ENCODE measurements around the gene FZD7.

Gene FZD7

DNA sequence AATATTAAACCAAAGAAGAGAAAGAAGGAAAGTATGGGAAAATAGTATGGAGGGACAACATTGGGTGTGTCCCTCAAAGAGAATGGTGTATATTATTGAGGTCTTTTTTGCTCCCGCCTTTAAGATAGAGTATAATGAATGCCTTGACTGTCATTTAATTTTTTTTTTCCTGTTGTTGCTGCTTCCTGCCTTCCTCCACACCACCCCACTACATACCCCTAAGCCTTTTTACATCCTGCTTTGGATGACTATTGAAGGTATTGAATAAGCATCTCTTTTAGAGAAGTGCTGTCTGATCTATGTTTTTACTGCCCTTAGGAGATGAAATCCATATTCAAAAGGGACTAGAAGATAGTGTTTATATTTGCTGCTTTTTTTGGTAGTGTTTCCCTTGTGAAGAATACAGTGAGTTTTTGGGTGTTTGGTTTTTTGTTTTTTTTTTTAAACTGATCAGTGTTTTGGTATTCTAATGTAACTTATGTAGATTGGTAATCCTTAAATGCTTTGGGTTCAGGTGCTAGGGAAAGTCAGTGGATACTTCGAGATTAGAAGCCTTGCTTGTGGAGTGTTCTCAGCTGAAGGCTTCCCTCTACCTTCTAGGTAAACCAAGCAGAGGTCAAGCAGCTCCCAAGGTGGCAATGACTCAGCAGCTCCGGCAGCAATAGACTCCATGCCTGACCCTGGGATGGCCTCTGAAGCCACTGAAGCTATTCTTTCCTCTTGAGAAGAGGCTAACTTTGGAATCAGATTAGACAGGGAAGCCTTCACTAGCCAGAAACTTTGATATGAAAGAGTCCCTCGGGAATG, 5.0 kb downstream of the FZD7 start:
- Mint-ChIP-seq H3K4me1 (peaks cover 3% of the 10 kb centered on the region), H3K36me3 (ENCODE audit: low read depth) (no peaks in the 10 kb centered on the region), H3K27me3 (peaks cover 38% of the 10 kb centered on the region), H3K27ac (no peak overlapping the region), H3K9me3 (no peaks in the 10 kb centered on the region), H3K4me3 (no peak overlapping the region)
- ATAC-seq: no peak
- no peak for DNase-seq

DNA sequence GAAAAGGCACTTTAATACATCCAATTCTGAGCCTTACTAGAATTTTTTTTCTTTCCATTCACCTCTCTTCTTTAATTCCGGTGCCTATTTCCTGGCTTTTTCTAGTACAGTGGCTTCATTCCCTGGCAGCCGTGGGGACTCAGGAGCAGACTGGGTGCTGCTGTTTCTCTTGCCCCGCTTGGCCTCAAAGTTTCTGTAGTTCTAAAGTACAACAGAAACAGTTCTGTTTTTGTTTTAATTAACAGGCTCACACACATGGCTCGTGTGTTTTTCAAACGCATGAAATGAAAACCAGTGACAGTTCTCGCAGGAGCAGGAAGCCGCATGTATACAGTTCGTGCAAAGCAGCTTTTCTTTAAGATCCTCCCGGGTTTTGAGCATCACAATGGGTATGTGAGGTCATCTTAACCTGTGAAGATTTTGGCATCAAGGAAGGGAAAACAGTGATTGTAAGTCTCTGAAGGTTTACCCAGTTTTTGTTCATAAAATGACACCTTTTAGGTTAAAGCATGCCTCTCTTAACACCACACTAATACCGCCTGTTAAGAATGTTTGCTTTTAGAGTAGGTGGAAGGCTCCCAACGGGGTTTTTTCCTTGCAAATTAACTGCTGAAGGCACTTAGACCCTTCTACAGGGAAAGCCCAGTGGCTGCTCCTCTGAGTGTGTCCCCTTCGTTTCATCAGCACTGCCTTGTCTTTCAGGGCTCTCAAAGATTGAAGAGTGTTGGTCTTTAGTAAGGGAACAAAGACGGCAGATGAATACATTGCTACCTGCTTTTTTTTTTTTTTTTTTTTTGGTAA, 5.8 kb downstream of the FZD7 start:
- Mint-ChIP-seq H3K4me3 (no peak overlapping the region), H3K36me3 (ENCODE audit: low read depth) (no peaks in the 10 kb centered on the region), H3K27me3 (peaks cover 37% of the 10 kb centered on the region), H3K9me3 (no peaks in the 10 kb centered on the region), H3K4me1 (peaks cover 3% of the 10 kb centered on the region), H3K27ac (no peak overlapping the region)
- ATAC-seq (no peak), DNase-seq (no peak)

DNA sequence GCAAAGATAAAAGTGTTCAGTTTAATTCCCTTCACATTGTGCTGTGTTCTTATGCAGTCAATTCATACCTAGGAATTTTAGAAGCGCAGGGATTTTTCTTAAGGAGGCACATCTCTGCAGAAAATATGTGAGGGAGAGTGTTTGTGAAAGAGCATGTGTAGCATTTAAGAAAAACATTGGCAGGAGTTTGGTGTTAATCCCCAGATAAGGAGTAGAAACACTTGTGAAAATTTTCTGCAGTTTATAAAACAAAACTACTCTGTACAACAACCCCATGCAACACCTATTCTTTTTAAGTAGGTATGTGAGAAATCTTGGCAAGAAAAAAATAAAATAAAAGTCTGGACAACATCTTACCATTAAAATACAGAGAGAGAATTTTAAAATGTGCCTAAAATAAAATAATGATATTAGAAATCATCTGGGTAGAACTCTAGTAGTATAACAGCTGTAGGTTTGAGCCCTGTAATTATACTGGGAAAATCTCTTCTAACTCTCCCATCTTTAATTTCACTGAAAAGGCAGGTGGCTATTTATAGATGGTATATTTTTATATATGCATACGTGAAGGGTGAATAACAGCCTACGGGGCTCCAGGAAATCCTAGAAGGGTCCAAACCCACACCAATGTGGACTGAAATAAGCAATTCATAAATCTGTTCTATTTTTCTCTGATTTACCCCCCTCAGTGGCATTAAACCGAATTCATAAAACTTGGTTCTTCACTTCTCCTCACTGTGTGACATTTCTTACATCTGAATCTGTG, 6.6 kb downstream of the FZD7 start:
- no peak for ATAC-seq
- H3K27me3 Mint-ChIP-seq: peaks cover 41% of the 10 kb centered on the region
- H3K27ac Mint-ChIP-seq: no peak overlapping the region
- H3K4me3 Mint-ChIP-seq: no peak overlapping the region
- no peak for DNase-seq
- no peaks in the 10 kb centered on the region for H3K4me1 Mint-ChIP-seq
- no peaks in the 10 kb centered on the region for H3K9me3 Mint-ChIP-seq
- H3K36me3 Mint-ChIP-seq (ENCODE audit: low read depth): no peaks in the 10 kb centered on the region

DNA sequence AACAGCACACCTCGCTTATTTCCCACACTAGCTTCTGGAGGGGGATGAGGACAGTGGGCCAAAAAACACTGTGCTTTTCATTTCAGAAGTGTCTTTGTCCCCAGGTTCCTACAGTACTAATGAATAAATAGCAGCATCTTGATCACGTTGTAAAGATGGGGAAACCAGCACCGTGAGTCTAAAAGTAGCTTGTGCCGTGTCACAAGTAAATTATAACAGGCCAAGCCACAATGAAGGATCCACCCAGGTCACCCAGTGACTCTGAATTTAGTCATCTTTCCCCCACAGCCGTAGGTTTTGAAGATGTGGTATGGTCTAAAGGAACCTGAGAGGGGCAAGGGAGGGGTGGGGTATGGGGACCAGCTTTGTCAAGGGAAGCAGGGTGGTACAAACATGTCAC, 8.8 kb downstream of the FZD7 start:
- Mint-ChIP-seq H3K27me3 (peaks cover 51% of the 10 kb centered on the region), H3K9me3 (no peaks in the 10 kb centered on the region), H3K4me3 (no peak overlapping the region), H3K27ac (no peak overlapping the region), H3K36me3 (ENCODE audit: low read depth) (no peaks in the 10 kb centered on the region), H3K4me1 (no peaks in the 10 kb centered on the region)
- no peak for ATAC-seq
- DNase-seq: no peak

DNA sequence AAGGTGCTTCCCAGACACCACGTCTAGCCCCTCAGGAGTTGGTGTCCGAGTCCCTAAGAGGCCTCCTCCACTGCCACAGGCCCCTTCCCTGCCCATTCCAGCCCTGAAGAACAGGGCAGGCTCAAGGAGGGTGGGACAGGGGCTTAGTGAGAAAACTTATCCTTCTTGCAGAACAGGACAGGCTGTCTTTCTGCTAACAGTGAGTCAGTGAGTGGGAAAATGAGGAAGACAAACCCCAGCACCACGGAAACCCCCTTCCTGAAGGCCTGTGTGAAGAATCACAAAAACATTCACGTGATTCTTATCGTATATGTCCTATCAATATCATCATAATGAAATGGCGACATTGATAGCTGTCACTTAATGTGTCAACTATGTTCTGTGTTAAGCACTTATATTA, 9.8 kb downstream of the FZD7 start:
- ATAC-seq: no peak
- no peaks in the 10 kb centered on the region for H3K4me1 Mint-ChIP-seq

DNA sequence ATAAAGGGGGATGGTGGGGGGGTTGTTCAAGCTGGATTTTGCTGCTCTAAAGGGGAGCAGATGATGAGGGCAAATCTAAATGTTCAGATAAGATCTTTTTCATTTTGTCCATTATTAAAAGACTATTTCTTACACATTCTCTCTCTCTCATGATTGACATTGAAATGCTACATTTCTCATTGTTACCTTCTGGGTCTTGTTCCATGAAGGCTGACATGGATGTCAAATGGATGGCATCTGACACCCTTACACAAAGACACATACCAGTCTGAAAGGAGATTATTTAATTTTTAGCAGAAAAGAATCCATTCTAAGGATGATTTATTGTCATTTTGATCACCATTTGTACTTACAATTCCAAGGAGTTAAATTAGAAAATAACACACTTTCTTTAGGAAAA, 11.1 kb downstream of the FZD7 start:
- Mint-ChIP-seq H3K27ac (no peak overlapping the region), H3K27me3 (peaks cover 33% of the 10 kb centered on the region)

More for the DNA sequence above, 9.8 kb downstream of the FZD7 start:
- no peak for DNase-seq
- H3K4me3 Mint-ChIP-seq: no peak overlapping the region
- no peaks in the 10 kb centered on the region for H3K36me3 Mint-ChIP-seq (ENCODE audit: low read depth)
- no peak overlapping the region for H3K27ac Mint-ChIP-seq
- H3K27me3 Mint-ChIP-seq: peaks cover 43% of the 10 kb centered on the region
- no peaks in the 10 kb centered on the region for H3K9me3 Mint-ChIP-seq

DNA sequence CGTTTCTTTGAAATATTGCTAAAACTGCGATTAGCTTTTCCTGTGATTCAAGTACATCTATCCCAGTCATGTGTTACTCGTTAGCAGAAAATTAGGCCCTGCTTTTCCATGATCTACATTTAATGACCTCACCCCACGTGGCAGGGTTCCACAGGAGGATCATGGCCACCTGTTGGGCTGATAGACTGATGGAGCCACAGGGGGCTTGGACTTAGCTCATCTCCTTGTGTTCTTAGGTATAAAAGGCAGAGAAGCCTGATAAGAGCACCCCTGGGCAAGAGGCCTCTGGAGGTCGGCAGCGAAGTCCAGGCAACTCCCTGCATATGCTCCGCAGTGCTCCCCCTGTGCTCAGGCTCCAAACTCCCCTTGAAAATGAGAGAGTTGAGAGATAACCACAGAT, 12.9 kb downstream of the FZD7 start:
- Mint-ChIP-seq H3K9me3 (no peaks in the 10 kb centered on the region), H3K4me1 (no peaks in the 10 kb centered on the region), H3K27ac (no peak overlapping the region), H3K4me3 (no peak overlapping the region), H3K36me3 (ENCODE audit: low read depth) (no peaks in the 10 kb centered on the region), H3K27me3 (peaks cover 22% of the 10 kb centered on the region)
- ATAC-seq: no peak
- no peak for DNase-seq

More for the DNA sequence above, 11.1 kb downstream of the FZD7 start:
- DNase-seq: no peak
- Mint-ChIP-seq H3K4me1 (no peaks in the 10 kb centered on the region), H3K36me3 (ENCODE audit: low read depth) (no peaks in the 10 kb centered on the region), H3K4me3 (no peak overlapping the region), H3K9me3 (no peaks in the 10 kb centered on the region)
- no peak for ATAC-seq

DNA sequence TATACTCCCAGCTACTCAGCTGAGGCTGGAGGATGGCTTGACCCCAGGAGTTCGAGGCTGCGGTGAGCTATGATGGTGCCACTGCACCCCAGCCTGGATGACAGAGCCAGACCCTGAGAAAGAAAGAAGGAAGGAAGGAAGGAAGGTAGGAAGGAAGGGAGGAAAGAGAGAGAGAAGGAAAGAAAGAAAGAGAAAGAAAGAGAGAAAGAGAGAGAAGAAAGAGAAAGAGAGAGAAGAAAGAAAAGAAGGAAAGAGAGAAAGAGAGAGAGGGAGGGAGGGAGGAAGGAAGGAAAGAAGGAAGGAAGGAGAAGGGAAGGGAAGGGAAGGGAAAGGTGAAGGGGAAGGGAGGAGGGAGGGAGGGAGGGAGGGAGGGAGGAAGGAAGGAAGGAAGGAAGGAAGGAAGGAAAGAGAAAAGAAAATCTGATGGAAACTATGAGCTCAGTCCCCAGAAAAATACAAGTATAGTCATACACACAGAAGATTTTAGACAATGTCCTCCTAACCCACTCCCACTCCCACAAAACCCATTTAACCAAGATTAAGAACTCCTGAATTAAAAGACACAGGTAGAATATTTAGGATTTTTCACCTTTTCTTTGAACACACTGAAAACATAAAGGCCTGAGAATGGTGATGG, 15.6 kb downstream of the FZD7 start:
- no peak for ATAC-seq
- no peak overlapping the region for H3K27ac Mint-ChIP-seq
- H3K4me1 Mint-ChIP-seq: no peaks in the 10 kb centered on the region
- no peak overlapping the region for H3K4me3 Mint-ChIP-seq
- no peaks in the 10 kb centered on the region for H3K9me3 Mint-ChIP-seq
- peaks cover 25% of the 10 kb centered on the region for H3K27me3 Mint-ChIP-seq
- no peaks in the 10 kb centered on the region for H3K36me3 Mint-ChIP-seq (ENCODE audit: low read depth)
- no peak for DNase-seq

DNA sequence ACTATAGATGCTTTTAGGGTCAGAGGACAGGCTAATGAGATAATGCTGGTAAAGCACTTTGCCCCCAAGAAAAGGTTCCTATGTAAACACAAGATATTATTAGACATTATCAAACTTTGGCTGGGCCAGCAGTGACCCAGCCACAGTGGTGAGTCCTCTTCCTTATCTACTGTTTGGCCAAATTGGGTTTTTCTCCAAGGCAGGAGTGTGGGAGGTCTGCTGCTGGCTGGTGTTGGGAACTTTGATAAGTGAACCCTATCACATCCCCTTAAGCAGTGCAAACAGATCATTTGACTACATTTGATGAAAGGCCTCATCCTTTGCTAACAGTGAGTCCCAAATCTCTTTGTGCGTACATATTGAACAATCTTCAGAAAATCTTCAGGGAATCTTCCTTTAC, 16.2 kb downstream of the FZD7 start:
- DNase-seq (no peak), ATAC-seq (no peak)
- Mint-ChIP-seq H3K36me3 (ENCODE audit: low read depth) (no peaks in the 10 kb centered on the region), H3K9me3 (no peaks in the 10 kb centered on the region), H3K27me3 (peaks cover 25% of the 10 kb centered on the region), H3K4me1 (no peaks in the 10 kb centered on the region), H3K4me3 (no peak overlapping the region), H3K27ac (no peak overlapping the region)

DNA sequence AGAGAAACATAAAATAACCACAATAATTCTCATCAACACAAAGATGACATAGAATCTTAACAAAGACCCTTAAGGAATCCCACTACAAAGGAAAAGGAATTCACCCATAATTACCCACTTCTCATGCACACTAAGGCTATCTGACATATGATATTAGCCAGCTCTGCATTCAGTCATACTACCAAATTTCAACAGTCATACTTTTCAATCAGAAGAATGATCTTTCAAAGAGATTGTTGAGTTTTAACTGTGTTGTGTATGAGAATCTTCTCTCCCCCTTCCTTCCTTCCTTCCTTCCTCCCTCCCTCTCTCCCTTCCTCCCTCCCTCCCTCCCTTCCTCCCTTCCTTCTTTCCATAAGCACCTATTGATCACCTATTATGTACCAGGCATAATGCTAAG, 17.0 kb downstream of the FZD7 start:
- Mint-ChIP-seq H3K4me3 (no peak overlapping the region), H3K36me3 (ENCODE audit: low read depth) (no peaks in the 10 kb centered on the region), H3K4me1 (no peaks in the 10 kb centered on the region), H3K27ac (no peak overlapping the region), H3K27me3 (peaks cover 26% of the 10 kb centered on the region), H3K9me3 (no peaks in the 10 kb centered on the region)
- no peak for ATAC-seq
- no peak for DNase-seq

DNA sequence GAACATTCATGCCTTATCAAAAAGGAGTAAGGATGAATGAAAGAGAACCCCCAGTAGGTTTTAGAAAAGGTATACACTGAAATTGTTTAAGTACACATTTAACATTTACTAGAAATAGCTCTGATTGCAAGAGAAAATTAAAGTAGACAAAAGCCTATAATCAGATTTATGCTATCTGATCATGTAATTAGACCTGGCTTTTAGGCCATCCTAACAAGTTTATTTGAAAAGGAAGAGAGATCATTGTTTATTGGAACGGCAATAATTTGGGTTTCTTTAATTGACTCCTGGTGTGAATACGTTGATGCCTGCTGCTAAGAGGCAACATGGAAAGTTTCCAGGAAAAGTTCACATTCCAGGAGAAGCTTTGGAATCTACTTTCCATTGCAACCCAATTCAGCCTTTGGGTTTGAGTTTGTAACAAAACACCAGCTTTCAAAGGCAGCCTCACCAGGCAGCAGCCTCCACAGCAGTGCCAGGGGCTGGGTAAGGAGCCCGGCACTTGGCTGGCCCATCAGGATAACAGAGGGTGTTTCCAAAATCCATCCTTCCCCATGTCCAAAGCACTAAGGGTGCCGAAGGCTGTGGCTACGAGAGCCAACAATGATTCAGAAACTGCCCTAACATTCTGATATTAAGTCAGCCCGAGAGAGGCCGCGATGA, 18.0 kb downstream of the FZD7 start:
- no peaks in the 10 kb centered on the region for H3K4me1 Mint-ChIP-seq
- H3K27ac Mint-ChIP-seq: no peak overlapping the region
- DNase-seq: no peak
- no peak overlapping the region for H3K4me3 Mint-ChIP-seq
- no peak for ATAC-seq
- H3K27me3 Mint-ChIP-seq: peaks cover 24% of the 10 kb centered on the region
- H3K9me3 Mint-ChIP-seq: no peaks in the 10 kb centered on the region
- no peaks in the 10 kb centered on the region for H3K36me3 Mint-ChIP-seq (ENCODE audit: low read depth)

DNA sequence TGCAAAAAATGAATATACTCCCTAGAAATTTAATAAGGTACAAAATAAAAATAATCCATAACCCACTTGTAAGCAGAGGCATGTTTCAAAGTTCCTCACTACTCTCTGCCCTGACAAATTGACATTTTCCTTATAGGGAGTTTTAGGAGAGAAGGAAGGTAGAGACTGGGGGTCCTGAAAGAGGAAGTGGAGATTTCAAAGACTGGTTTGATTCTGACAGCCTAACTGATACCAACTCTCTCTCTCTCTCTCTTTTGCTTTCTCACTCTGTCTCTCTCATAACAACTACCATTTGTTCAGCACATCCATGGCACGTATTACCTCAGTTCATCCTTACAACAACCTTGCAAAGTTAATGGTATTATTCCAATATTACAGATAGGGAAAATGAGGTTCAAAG, 18.6 kb downstream of the FZD7 start:
- Mint-ChIP-seq H3K4me3 (no peak overlapping the region), H3K27ac (no peak overlapping the region), H3K27me3 (peaks cover 23% of the 10 kb centered on the region), H3K4me1 (no peaks in the 10 kb centered on the region), H3K36me3 (ENCODE audit: low read depth) (no peaks in the 10 kb centered on the region), H3K9me3 (no peaks in the 10 kb centered on the region)
- ATAC-seq: no peak
- DNase-seq: no peak

DNA sequence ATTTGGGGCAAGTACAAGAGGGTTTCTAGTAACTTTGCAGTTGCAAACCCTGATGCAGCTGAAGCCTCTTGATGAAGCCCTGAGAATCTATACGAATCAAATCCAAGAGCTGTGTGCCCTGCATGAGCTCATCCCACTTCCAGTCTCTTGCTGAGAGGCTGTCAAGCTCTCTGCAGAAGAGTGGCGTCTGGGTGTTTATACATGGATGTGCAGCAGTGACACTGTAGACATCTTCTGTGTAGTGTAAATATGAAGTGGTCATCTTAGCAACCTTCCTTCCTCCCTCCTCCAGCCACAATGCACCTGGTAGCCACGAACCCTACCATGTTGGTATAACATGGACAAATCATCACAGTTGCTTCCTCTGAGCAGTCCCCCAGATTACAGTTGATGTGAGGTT, 21.0 kb downstream of the FZD7 start:
- Mint-ChIP-seq H3K4me3 (no peak overlapping the region), H3K9me3 (no peaks in the 10 kb centered on the region), H3K27me3 (peaks cover 35% of the 10 kb centered on the region), H3K27ac (no peak overlapping the region), H3K36me3 (ENCODE audit: low read depth) (no peaks in the 10 kb centered on the region), H3K4me1 (no peaks in the 10 kb centered on the region)
- ATAC-seq (no peak), DNase-seq (no peak)

DNA sequence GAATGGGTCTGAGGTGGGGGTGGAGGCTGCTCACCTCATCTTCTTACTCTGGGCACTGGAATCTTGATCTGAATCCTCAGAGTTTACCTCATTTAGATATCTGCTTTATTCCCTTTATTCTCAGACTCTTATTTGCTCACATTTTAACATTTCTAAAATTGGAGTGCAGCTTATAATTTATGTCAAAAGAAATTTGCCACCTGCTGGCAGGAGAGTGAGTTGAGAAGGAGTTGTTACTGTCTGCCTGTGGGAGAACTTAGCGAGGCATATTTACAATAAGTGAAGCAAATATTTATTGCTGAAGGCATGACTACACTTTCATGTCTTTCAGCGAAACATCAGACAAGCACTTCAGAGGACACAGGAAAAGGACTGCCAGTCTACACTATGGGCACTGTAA, 23.0 kb downstream of the FZD7 start:
- Mint-ChIP-seq H3K4me1 (no peaks in the 10 kb centered on the region), H3K27me3 (peaks cover 35% of the 10 kb centered on the region), H3K27ac (no peak overlapping the region), H3K9me3 (no peaks in the 10 kb centered on the region), H3K36me3 (ENCODE audit: low read depth) (no peaks in the 10 kb centered on the region), H3K4me3 (no peak overlapping the region)
- DNase-seq (no peak), ATAC-seq (no peak)

Data from activated naive CD8-positive, alpha-beta T cell treated with anti-CD3 and anti-CD28 coated beads, Interleukin-2, amount 50 U/mL, for 24 hours (primary cell).